ENCODE data around the gene WRAP73. TPM values are rescaled to one million over a fixed set of nuclear protein-coding genes. Genes with fewer than 3 reads are reported as not detected.

The WRAP73 gene
- total RNA-seq, 4 donors from 2014 or later: 12.9 to 25.9 (median 15.7) TPM

Other genes with a start within 250 kb of the WRAP73 start
- gene ARHGEF16, start 195.4 kb downstream of the WRAP73 start, total RNA-seq: under 1 TPM; 0.42 to 0.98 (median 0.69) TPM
- 10 to 100 TPM in 3 of 4 donors, 1 to 10 TPM in 1; 9.3 to 18.1 (median 12.7) TPM for gene MEGF6, start 38.6 kb downstream of the WRAP73 start, total RNA-seq
- 10 to 100 TPM; 36.8 to 55.3 (median 50.3) TPM for gene TPRG1L, start 25.1 kb downstream of the WRAP73 start, total RNA-seq
- gene TP73, start 2.4 kb upstream of the WRAP73 start, total RNA-seq: not detected
- gene CCDC27, start 102.3 kb upstream of the WRAP73 start, total RNA-seq: not detected
- 10 to 100 TPM; 10.5 to 16.3 (median 13.3) TPM for gene SMIM1, start 122.6 kb upstream of the WRAP73 start, total RNA-seq
- 10 to 100 TPM; 34.1 to 51.6 (median 44.1) TPM for gene LRRC47, start 146.4 kb upstream of the WRAP73 start, total RNA-seq
- 10 to 100 TPM; 42.7 to 84.2 (median 69.8) TPM for gene CEP104, start 207.1 kb upstream of the WRAP73 start, total RNA-seq
- 10 to 100 TPM in 1 of 4 donors, 1 to 10 TPM in 3; 5.0 to 13.4 (median 5.2) TPM for gene DFFB, start 207.4 kb upstream of the WRAP73 start, total RNA-seq